GM19328 (cell line): ENCODE data around the gene MCHR2.
"Not testable (repeated sequence)": the region's sequence is repeated elsewhere in the genome, so short reads cannot be mapped to it uniquely, and the experiment has no call there.

Source experiments
- ATAC-seq: cut with Tn5 transposase; IDR thresholded peaks from one replicate; pipeline ENCODE4 v1.9.1; 2021; ENCODE audit warnings: mild to moderate bottlenecking, moderate library complexity; ENCODE audit not compliant: unreplicated experiment

MCHR2 gene, protein sequence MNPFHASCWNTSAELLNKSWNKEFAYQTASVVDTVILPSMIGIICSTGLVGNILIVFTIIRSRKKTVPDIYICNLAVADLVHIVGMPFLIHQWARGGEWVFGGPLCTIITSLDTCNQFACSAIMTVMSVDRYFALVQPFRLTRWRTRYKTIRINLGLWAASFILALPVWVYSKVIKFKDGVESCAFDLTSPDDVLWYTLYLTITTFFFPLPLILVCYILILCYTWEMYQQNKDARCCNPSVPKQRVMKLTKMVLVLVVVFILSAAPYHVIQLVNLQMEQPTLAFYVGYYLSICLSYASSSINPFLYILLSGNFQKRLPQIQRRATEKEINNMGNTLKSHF

DNA sequence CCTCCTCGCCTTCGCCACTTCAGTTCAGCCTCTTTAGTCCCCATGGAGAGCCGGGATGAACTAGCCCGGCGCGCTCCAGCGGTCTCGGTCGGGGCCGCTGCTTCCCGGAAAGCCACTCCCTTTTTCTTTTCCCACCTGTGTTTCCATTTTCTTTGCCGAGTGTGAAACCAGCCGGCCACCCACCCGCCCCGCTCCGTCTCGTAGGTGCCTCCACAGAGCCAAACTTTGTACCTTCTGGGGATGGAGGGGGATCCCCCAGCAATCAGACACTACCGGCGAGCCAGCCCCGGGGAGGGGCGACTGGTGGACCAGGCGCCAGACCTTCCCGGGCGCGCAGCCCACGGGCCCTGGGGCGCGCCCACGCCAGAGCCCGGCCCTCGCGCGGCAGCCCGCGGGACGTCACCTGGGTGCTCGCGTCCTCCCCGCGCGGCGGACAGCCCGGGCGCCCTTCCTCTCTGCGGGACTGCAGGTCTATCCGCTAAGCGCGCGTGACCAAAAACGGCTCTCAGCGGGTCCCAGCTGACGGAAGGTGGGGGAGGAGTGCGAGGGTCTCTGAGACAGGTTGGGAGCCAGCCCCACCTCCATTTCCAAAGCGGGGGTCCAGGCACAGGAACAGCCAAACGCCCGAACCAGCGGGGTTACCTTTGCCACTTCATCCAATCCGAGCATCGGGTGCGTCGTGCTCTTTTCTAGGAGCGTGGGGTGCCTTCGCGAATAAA lies at the start of gene MCHR2:
MCHR2 (minus strand) TSS at position 691 of the 719 bp plus-strand sequence. CDS start 38,076 bp downstream, outside the sequence.
- no peak for ATAC-seq

DNA sequence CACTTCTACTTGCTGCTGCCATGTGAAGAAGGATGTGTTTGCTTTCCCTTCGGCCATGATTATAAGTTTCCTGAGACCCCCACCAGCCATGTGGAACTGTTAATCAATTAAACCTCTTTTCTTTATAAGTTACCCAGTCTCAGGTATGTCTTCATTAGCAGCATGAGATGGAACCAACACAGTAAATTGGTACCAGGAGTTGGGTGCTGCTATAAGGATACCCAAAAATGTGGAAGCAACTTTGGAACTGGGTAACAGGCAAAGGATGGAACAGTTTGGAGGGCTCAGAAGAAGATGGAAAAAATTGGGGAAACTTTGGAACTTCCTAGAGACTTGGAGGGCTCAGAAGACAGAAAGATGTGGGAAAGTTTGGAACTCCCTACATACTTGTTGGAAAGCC lies 44.5 kb upstream of the MCHR2 start:
- ATAC-seq = not testable (repeated sequence)

DNA sequence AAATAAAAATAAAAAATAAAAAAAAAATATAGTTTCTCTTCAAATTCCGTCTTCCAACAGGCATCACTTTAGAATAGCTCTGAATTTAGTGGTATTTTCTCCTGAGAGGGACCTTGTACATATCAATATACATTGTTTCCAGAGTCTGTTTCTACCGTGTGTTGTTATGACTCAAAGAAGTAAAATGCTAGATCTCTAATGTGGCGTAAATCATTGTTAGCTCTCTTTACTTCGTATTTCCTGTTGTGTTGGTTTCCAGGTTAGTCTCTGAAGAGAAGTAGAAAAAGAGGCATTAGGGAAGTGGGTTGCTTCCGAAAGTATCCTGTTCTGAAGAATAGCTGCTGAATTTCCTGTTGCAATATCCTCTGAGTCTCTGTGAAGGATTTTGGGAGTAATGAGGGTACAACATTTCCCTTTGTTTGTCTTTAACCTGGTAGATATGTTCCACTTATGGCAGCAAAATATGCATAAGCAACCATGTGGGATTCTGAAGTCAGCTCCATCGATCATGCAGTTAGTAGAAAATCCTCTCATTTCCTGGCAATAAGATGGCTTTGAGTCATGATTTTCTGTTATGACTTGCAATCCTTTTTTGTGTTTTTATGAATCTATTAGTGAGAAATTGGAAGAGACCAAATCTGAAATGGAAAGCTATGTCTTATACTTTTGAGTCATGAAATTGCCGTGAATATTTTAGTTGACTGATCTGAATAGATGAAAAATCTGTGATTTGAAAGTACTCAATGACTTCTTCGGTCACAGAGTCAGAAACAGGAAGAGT lies 42.0 kb upstream of the MCHR2 start:
- no peak for ATAC-seq

DNA sequence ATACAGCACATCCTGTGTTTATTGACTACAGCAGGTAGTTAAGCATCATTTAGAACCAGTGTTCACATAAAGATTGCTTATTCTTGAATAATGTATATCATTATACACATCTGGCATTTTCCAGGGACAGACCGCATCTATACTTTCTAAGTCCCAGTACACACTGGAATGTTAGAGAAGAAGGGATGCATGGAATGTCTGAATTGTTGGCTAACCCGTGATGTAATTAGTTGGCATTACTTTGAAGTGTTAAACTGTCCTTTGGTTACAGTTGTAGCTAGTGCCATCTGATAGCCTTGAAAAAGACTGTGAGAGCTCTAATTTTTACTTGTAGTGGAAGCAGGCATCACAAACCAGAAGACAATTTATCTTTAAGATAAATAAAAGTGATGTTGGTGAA lies 29.8 kb upstream of the MCHR2 start:
- ATAC-seq = no peak

DNA sequence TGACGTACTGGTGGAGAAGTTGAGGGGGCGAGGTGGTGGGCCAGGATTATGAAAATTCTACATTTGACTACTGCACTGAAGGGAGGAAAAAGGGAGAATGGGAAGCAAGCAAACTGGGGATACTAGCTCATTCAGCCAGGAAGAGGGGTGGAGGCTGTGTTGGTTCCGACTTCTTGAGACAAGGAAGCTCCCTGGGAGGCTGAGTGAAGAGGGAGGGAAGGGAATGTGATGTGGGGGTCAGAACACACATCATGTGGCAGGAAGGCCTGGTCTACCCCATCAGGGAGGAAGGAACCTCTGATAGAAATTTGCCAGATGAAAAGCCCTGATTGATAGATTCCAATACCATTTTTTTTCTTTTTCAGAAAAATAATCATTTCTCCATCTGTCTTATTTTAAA lies 28.8 kb upstream of the MCHR2 start:
- ATAC-seq = no peak

DNA sequence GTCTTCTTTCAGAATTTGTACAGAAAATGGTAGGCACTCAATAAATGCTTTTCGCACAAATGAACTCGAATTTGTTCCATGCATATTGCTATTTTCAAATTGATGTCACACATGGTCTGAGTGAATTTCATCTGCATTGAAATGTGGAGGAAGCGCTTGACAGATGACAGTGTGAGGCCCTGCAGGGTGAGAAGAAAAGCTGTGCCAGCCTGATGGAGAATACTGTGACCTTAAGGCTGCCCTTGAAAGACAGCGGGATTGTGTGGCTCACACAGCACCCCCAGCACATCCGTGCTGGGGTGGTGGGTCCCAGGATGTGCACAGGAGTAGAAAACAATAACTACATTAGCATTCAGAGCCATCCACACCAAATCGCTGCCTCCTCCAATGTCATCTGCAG lies 14.8 kb upstream of the MCHR2 start:
- no peak for ATAC-seq

DNA sequence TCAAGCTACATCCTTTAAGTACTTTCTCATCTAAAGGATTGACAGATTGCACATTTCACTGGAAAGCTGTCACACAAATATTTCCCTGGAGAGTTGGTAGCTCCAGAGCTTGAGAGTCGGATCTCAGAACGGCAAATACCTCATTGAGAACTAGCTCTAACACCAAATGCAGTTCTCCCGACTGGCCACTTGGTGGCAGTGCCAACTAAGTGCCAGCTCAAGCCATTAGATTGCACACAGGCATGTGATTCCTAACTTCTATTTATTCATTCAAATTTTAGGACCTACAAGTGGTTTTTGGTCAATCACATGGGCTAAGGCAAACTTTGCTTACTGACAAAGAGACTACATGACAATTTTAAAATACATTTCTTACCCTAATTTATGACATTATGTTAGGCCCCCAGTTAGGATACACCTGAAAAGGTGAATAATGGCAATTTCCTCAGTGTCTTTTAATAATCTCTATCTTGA lies 7.9 kb upstream of the MCHR2 start:
- peak; percentile 89 for ATAC-seq

DNA sequence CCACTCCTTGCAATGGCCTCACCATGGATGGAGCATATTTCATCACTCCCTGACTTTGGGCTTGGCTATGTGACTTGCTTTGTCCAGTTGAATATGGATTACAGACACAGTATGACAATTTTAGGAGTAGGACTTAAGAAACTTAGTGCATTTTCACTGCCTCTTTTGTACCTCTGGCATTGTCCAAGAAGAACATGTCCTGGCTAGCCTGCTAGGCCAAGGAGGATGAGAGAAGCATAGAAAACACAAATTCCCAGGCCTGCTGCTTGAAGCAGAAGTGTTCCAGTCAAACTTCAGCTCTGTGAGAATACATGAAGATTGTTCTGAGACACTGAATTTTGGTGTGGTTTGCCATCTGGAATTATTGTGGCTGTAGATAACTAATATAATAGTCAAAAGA lies 3.1 kb upstream of the MCHR2 start:
- ATAC-seq = no peak

DNA sequence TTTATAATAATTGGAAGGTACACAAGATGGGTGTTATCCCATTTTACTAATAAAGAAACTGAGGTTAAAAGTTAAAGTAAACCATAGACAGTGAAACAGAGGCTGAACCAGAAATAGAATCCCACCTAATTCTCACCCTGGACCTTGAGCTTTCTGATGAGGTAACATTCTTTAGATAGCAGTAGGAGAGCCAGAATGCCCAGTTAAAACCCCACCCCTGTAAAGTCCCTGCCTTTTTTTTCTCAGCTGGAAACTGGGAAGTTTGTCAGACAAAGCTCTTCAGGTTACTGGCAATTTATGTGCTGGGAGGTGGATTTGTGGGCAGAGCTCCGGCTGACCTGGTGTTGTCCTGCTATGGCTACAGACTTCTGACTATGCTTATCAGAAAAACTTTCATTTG lies 1.9 kb upstream of the MCHR2 start:
- no peak for ATAC-seq

DNA sequence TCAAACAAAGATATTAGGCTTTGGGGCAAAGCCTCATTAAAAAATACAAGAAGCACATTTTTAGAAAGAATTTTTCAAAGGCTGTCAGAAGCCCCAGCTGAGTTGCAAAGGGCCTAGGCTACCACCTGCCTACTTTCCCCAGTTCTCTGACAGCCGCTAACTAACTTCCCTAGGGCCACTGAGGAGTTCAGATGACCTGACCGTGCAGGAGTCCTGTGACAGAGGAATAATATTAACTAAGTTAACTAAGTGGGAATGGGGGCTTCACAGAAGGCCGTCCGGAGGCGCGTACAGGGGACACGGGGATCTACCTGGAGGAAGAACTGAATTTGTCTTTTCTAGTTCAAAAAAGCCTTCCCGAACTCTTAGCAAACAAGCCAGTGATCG lies 884 bp downstream of the MCHR2 start:
- no peak for ATAC-seq

DNA sequence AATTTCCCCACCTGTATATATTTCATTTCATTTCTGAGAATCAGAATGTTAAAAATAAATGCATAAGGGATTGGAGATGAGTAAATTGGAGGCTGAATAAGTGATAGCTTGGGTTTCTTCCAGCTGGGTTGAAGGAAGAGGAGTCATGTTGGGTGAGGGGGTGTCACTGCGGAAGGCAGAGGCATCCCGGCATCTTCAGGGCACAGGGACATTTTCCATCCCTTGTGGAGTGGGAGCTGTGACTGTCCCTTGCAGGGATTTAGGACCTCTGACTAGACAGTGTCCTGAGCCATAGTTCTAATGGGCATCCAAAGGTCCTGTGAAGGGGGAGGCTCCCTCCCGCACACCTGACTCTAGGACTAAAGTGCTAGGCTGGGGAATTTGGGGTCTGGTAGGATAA lies 2.1 kb downstream of the MCHR2 start:
- ATAC-seq = no peak

DNA sequence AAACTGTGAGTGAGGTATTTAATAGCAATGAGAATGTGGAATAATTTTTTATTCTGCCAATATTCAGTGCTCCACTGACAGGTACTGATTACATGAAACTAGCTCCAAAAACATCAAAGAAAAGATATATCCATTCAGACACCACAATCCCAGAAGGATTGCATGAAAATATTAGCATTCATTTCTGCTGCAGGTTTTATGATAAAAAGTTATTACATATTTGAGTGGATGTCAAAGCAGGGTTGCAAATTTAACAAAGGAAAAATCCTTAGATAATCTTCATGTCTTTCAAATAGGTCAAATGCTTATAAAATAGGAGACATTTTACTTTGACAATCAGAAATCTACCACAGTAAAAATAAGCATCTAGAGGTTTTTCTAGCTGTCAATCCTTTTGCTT lies 13.3 kb downstream of the MCHR2 start:
- no peak for ATAC-seq

DNA sequence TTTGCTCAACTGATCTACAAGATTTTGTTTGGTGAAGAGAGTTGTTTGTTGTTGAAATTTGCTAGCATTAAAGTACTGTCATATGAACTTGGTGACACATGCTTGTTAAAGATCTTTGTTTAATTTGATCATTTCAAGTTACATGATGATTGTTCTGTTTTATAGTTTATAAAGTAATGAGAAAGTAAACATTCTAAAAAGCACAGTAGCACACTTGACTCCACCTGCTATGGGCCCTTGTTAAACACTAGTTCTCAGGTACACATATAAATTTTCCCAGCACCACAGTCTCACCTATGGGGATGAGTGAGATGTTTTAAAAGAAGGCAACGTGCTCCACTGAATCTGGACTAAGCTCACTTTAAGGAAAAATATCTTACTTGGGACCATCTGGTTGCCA lies 14.1 kb downstream of the MCHR2 start:
- ATAC-seq = no peak

DNA sequence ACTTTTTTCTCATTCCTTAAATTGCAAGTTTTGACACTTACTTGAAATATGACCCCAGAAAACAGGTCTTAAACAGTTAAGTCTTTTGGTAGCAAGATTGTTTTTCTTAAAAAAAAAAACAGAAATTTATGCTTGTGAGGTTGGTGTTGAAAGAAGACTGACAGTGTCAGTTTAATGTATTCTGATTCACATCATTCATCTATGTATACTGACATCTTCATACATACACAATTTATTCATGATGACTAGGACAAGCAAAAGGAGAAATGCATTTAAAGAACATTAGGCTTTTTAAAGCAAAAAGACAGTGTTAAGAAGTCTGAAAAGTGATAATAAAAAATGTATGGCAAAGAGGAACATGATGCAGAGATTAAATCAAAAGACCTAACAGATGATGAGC lies 27.0 kb downstream of the MCHR2 start:
- no peak for ATAC-seq

DNA sequence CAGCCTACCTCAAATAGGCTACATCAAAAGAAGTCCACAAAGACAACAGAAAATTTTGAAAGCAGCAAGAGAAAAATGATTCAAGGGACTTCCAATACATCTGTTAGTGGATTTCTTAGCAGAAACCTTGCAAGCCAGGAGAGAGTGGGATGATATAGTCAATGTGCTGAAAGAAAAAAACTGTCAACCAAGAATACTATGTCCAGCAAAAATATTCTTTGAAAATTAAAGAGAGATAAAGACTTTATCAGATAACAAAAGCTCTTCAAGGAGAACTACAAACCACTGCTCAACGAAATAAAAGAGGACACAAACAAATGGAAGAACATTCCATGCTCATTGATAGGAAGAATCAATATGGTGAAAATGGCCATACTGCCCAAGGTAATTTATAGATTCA lies 34.0 kb downstream of the MCHR2 start:
- no peak for ATAC-seq

DNA sequence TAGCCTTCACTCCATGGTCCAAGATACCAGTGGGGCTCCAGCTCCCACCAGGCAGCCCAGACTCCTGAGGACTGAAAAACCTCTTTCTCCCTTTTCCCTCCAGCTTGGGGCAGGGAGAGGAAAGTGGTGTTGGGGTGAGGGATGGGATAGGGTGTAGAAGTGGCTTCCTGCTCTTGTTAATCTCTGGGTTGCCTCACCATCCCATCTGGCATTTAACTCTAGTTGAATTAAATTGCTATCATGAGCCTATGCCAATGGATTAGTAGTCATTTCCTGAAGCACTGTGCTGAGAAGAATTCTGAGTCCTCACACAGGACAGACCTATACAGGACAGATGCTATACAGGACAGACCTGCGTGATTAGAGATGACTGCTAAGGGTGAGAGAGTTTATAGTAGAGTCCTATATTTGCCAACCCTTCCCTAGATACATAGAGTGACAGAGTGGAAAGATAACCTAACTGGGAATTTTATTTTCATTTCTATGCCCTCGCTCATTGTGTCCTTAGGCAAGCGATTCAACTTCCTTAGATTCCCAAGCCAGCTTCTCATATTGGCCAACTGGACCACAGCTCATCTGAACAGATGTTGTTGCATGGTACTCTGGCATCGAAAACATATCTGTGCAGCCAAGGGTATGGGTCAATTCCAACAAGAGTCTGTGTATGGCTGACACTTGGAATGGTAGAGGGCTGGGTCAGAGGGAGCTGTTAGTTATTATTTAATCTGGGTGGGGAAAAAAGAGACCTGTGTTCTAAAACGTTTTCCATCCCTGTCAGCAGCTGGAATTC lies 42.8 kb downstream of the MCHR2 start:
- ATAC-seq = no peak

DNA sequence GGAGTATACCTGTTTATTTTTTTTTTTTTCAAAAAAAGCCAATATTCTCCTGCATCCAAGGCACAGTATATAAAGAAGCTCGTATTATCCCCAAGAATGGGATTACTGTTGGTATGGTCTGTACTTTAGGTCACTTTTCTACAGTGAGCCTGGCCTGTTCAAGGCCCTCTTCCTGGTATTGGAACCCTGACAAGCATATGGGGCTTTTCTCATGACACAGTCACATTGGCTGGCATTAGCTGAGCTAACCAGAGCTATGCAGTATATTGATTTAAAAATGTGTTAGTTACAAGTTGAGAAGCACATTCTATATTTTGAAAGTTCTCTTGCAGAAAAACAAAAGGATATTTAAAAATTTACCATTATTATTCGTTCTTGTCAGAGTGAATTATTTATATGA lies 48.0 kb downstream of the MCHR2 start:
- no peak for ATAC-seq

DNA sequence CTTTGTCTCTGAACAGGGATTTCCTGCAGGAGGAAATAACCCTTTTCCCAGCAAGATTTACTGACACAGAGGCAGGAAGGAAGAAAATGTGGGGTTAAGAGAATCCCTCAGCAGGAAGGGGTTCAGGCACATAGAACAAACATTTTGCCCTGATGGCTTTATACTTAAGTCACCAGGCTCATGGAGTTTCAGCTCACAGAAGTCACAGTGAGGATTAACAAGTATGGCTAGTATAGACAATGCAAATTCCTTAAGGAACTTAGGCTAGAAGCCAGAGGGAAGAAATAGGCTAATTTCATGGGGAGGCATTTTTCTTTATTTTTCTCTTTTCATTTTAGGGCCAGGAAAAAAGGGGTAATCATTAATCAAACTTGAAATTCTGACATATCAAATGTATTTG lies 50.2 kb downstream of the MCHR2 start:
- no peak for ATAC-seq

DNA sequence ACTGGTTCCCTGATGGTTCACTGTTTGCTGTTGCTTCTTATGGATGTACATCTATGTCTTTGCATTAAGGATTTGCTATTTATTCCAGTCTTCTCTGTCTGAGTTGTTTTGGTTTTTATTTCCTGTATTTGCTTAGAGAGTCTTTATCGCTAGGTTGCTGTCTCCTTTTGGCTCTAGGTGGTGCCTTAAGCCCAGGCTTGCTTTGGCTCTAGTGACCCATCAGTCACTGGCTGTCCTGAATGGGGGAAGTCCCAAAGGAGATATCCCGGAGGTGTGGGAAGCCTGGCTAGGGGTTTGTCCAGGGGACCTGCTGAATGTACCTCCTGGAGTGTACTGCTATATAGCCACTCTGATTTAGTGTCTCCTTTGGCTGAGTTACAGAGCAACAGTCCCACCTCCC lies 53.4 kb downstream of the MCHR2 start:
- no peak for ATAC-seq

DNA sequence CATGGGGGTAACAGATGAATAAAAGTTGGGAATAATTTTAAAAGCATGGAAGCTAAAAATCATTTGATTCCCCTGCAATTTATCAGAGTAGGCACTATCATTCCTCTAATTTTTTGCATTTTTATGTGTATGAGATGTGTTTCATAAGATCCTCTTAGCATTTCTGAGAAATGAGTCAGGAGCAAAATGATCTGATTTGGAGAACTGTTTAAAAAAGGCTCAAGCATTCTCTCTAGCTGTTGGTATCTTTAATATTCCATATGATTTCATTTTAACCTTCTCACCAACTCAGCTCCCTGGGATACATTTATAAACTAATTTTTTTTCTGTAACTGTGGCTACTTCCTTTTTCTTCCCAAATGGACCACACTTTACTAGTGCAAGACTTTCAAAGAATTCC lies 60.9 kb downstream of the MCHR2 start:
- no peak for ATAC-seq

DNA sequence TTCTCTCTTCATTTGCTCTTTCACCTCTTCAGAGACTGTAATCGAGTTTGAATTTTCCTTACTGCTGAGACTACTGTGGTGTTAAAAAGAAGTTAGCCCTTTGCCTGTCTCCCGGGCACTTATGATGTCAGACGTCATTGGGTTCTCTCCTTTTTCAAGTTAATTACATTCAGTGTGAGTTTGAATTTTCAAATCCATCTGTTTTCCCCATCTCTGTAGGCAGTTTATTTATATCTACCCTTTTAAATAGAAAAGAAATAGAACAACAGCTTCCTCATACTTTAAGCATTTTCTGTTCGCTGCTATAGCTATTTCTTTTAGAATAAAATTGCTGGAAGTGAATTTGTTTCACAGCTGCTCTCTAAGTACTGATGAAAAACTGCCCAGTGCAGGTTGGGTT lies 81.4 kb downstream of the MCHR2 start:
- no peak for ATAC-seq
